Stimulated activated CD8-positive, alpha-beta memory T cell treated with anti-CD3 and anti-CD28 coated beads, Interleukin-15, amount 100 ng/mL, for 4 hours (primary cell): Measurements from ENCODE around the gene SUPT4H1.

Experiments
- DNase-seq, 2 donors: peaks; one replicate each; pipeline ENCODE4 v3.0.0-alpha.2; 2020; ENCODE audit warnings: low read depth in 2 of 2

Gene SUPT4H1

GRCh38 chr17:58330538-58330996 lies 21.4 kb downstream of the SUPT4H1 start:
- DNase-seq = no peak

- DNase-seq = no peak
These were observed 22.0 kb downstream of the SUPT4H1 start for GRCh38 chr17:58329810-58330537.

- peak; percentile 72 to 82 for DNase-seq
These were observed 22.8 kb downstream of the SUPT4H1 start for GRCh38 chr17:58329035-58329809.

GRCh38 chr17:58328195-58329034 lies 23.6 kb downstream of the SUPT4H1 start, which contains the start of gene TSPOAP1:
Gene TSPOAP1 (minus strand): TSS chr17:58328795. CDS start chr17:58327920, 875 bp downstream.
- DNase-seq = peak; percentile 74 to 76

GRCh38 chr17:58327363-58328194 lies 24.4 kb downstream of the SUPT4H1 start:
- no peak for DNase-seq

- no peak for DNase-seq
These were observed 25.2 kb downstream of the SUPT4H1 start for GRCh38 chr17:58326609-58327362.

- DNase-seq = no peak
These were observed 26.0 kb downstream of the SUPT4H1 start for GRCh38 chr17:58325976-58326468.

- no peak for DNase-seq
These were observed 26.7 kb downstream of the SUPT4H1 start for GRCh38 chr17:58325289-58325726.

- DNase-seq = no peak
These were observed 27.4 kb downstream of the SUPT4H1 start for GRCh38 chr17:58324409-58325288.

GRCh38 chr17:58324056-58324408 lies 28.0 kb downstream of the SUPT4H1 start:
- no peak for DNase-seq

GRCh38 chr17:58323366-58324055 lies 28.5 kb downstream of the SUPT4H1 start:
- DNase-seq = no peak

- DNase-seq = no peak
These were observed 29.3 kb downstream of the SUPT4H1 start for GRCh38 chr17:58322581-58323185.

GRCh38 chr17:58321571-58322525 lies 30.2 kb downstream of the SUPT4H1 start:
- DNase-seq = no peak

- DNase-seq = no peak
These were observed 31.3 kb downstream of the SUPT4H1 start for GRCh38 chr17:58320570-58321323.

- no peak for DNase-seq
These were observed 31.8 kb downstream of the SUPT4H1 start for GRCh38 chr17:58320163-58320558.
